HG03439 (cell line): Measurements from ENCODE around the gene MIPEP.
"Not testable (repeated sequence)": the region's sequence is repeated elsewhere in the genome, so short reads cannot be mapped to it uniquely, and the experiment has no call there.

Experiments
- ATAC-seq: cut with Tn5 transposase; IDR thresholded peaks from one replicate; pipeline ENCODE4 v1.9.1; 2021; ENCODE audit warnings: mild to moderate bottlenecking, moderate library complexity; ENCODE audit not compliant: unreplicated experiment

The MIPEP gene

GRCh38 chr13:23889615-23890607 is 711 bp upstream of the MIPEP start:
- ATAC-seq, result peak; percentile 15

GRCh38 chr13:23884361-23884760 is 4.8 kb downstream of the MIPEP start:
- not testable (repeated sequence) for ATAC-seq

- no peak for ATAC-seq
These were observed 5.9 kb downstream of the MIPEP start for GRCh38 chr13:23883255-23883654.

GRCh38 chr13:23881402-23881800 is 7.8 kb downstream of the MIPEP start:
- not testable (repeated sequence) for ATAC-seq

- ATAC-seq, result not testable (repeated sequence)
These were observed 8.5 kb downstream of the MIPEP start for GRCh38 chr13:23880493-23881401.

GRCh38 chr13:23877286-23877685 is 11.9 kb downstream of the MIPEP start:
- ATAC-seq, result no peak

- ATAC-seq, result no peak
These were observed 12.9 kb downstream of the MIPEP start for GRCh38 chr13:23876265-23876664.

GRCh38 chr13:23871616-23872220 is 17.5 kb downstream of the MIPEP start:
- ATAC-seq, result no peak

- no peak for ATAC-seq
These were observed 18.7 kb downstream of the MIPEP start for GRCh38 chr13:23870356-23871140.

- ATAC-seq, result no peak
These were observed 20.7 kb downstream of the MIPEP start for GRCh38 chr13:23868521-23868920.

GRCh38 chr13:23867027-23867491 is 22.1 kb downstream of the MIPEP start:
- ATAC-seq, result no peak

- no peak for ATAC-seq
These were observed 22.7 kb downstream of the MIPEP start for GRCh38 chr13:23866420-23867026.

- no peak for ATAC-seq
These were observed 23.3 kb downstream of the MIPEP start for GRCh38 chr13:23865906-23866305.

- ATAC-seq, result no peak
These were observed 24.2 kb downstream of the MIPEP start for GRCh38 chr13:23865026-23865425.

GRCh38 chr13:23861310-23861709 is 27.9 kb downstream of the MIPEP start:
- no peak for ATAC-seq

- no peak for ATAC-seq
These were observed 29.3 kb downstream of the MIPEP start for GRCh38 chr13:23859904-23860303.

GRCh38 chr13:23859455-23859854 is 29.7 kb downstream of the MIPEP start:
- no peak for ATAC-seq

- ATAC-seq, result no peak
These were observed 30.7 kb downstream of the MIPEP start for GRCh38 chr13:23858546-23858945.

- ATAC-seq, result no peak
These were observed 33.0 kb downstream of the MIPEP start for GRCh38 chr13:23856008-23856750.
